Kidney epithelial cell (primary cell): ENCODE results near the gene TMCC2. TPM values are rescaled to one million over a fixed set of nuclear protein-coding genes. Genes with fewer than 3 reads are reported as not detected.

Source experiments
- DNase-seq: peaks from one replicate; pipeline ENCODE4 v3.0.0-alpha.2; 2010; ENCODE audit warnings: low read depth
- H3K27me3 ChIP-seq: 2 replicates; pipeline ENCODE4 v1.6.0; 2011; ENCODE audit warnings: low read length; ENCODE audit not compliant: control insufficient read depth, insufficient read depth
- H3K36me3 ChIP-seq: 2 replicates; pipeline ENCODE4 v1.5.1; 2011; ENCODE audit warnings: low read length; ENCODE audit not compliant: control insufficient read depth, insufficient read depth
- H3K4me3 ChIP-seq: 2 replicates; pipeline ENCODE4 v1.5.1; 2011; ENCODE audit warnings: low read depth, mild to moderate bottlenecking, control low read depth, low read length
- CTCF ChIP-seq: IDR thresholded peaks from 2 replicates; pipeline ENCODE4 v1.5.1; 2011; ENCODE audit warnings: mild to moderate bottlenecking, moderate library complexity, low read length, control low read depth, inconsistent platforms; ENCODE audit not compliant: insufficient read depth, poor library complexity, severe bottlenecking
- total RNA-seq: library from RNA; depleted of rRNA; stranded (reverse); fragments of >200 nt; gene quantifications from 2 replicates; pipeline ENCODE4 v1.2.3, GENCODE V29; 2015

The TMCC2 gene
- total RNA-seq, 1 donor from 2014 or later: 12.7 TPM

GRCh38 chr1:205267306-205267902 is 39.7 kb downstream of the TMCC2 start:
- no peak overlapping the region for H3K4me3 ChIP-seq
- no peak for DNase-seq
- no peaks in the 10 kb centered on the region for H3K36me3 ChIP-seq
- no peaks in the 10 kb centered on the region for H3K27me3 ChIP-seq
- no peak for TF ChIP-seq CTCF

- DNase-seq: no peak
- TF ChIP-seq CTCF: no peak
- Histone ChIP-seq H3K27me3 (no peaks in the 10 kb centered on the region), H3K36me3 (no peaks in the 10 kb centered on the region), H3K4me3 (no peak overlapping the region)
Observed at GRCh38 chr1:205268846-205269680, 41.3 kb downstream of the TMCC2 start.

- no peak for DNase-seq
- no peak for TF ChIP-seq CTCF
- Histone ChIP-seq H3K4me3 (no peak overlapping the region), H3K27me3 (no peaks in the 10 kb centered on the region), H3K36me3 (no peaks in the 10 kb centered on the region)
Observed at GRCh38 chr1:205269711-205270110, 42.0 kb downstream of the TMCC2 start.

GRCh38 chr1:205270271-205270670 is 42.5 kb downstream of the TMCC2 start:
- H3K4me3 ChIP-seq: no peak overlapping the region
- no peaks in the 10 kb centered on the region for H3K27me3 ChIP-seq
- no peak for TF ChIP-seq CTCF
- no peaks in the 10 kb centered on the region for H3K36me3 ChIP-seq
- DNase-seq: no peak

GRCh38 chr1:205270764-205271163 is 43.0 kb downstream of the TMCC2 start:
- TF ChIP-seq CTCF: no peak
- Histone ChIP-seq H3K4me3 (no peak overlapping the region), H3K36me3 (no peaks in the 10 kb centered on the region), H3K27me3 (no peaks in the 10 kb centered on the region)
- DNase-seq: no peak
